Chondrocyte (in vitro differentiated cells): ENCODE measurements around the gene LRTM2. TPM values are rescaled to one million over a fixed set of nuclear protein-coding genes. Genes with fewer than 3 reads are reported as not detected.
A peak's percentile ranks its signal among the peaks of the same experiment; 100 is the strongest.

Experiments used
- DNase-seq: peaks from one replicate; pipeline ENCODE4 v3.0.0; 2021; ENCODE audit warnings: mixed read lengths, low spot score
- H3K27ac Mint-ChIP-seq: one replicate; pipeline ENCODE4 v1.8.0; 2021; ENCODE audit warnings: mild to moderate bottlenecking, moderate library complexity, mixed read lengths; ENCODE audit not compliant: unreplicated experiment
- H3K27me3 Mint-ChIP-seq: 2 replicates; pipeline ENCODE4 v1.8.0; 2021; ENCODE audit warnings: low read depth, mixed read lengths
- H3K36me3 Mint-ChIP-seq: 2 replicates; pipeline ENCODE4 v1.8.0; 2021; ENCODE audit warnings: low read depth, mixed read lengths
- H3K4me1 Mint-ChIP-seq: 2 replicates; pipeline ENCODE4 v1.8.0; 2021; ENCODE audit warnings: low read depth, mild to moderate bottlenecking, mixed read lengths
- H3K4me3 Mint-ChIP-seq: one replicate; pipeline ENCODE4 v1.8.0; 2021; ENCODE audit warnings: mild to moderate bottlenecking, moderate library complexity, mixed read lengths; ENCODE audit not compliant: unreplicated experiment
- H3K9me3 Mint-ChIP-seq: 2 replicates; pipeline ENCODE4 v1.8.0; 2021; ENCODE audit warnings: low read depth, mixed read lengths
- total RNA-seq: library from RNA; stranded (reverse); gene quantifications from 3 replicates; pipeline ENCODE4 v1.2.1, GENCODE V29; 2021
- TF ChIP-seq, protein P1 (sequence below): fragments of 200-600 bp; sonication (generic); IDR thresholded peaks from 2 replicates; pipeline ENCODE4 v1.5.0; 2021; ENCODE audit warnings: antibody characterized with exemption, mild to moderate bottlenecking, moderate library complexity

Gene LRTM2
- total RNA-seq, 1 donor from 2014 or later = not detected

DNA sequence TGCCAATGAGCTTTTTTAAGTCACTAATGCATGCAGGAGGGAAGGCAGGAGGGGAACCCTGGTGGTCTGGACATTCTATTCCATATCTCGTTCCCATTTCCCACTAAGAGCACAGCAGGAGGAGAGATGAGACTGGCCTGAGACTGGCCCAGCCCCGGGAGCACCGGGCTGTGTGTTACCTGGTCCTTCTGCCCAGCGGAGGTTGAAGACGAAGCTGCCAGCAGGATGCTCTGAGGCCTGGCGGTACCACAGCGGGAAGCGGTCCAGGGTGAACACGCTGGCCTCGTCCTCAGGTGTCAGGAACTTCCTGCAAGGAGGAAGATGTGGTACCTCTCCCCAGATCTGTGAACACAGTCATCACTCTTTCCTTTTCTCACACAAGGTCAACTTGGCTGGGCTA lies 23.9 kb downstream of the LRTM2 start:
- peaks cover 8% of the 10 kb centered on the region for H3K27me3 Mint-ChIP-seq
- no peaks in the 10 kb centered on the region for H3K36me3 Mint-ChIP-seq
- TF ChIP-seq, protein P1, sequence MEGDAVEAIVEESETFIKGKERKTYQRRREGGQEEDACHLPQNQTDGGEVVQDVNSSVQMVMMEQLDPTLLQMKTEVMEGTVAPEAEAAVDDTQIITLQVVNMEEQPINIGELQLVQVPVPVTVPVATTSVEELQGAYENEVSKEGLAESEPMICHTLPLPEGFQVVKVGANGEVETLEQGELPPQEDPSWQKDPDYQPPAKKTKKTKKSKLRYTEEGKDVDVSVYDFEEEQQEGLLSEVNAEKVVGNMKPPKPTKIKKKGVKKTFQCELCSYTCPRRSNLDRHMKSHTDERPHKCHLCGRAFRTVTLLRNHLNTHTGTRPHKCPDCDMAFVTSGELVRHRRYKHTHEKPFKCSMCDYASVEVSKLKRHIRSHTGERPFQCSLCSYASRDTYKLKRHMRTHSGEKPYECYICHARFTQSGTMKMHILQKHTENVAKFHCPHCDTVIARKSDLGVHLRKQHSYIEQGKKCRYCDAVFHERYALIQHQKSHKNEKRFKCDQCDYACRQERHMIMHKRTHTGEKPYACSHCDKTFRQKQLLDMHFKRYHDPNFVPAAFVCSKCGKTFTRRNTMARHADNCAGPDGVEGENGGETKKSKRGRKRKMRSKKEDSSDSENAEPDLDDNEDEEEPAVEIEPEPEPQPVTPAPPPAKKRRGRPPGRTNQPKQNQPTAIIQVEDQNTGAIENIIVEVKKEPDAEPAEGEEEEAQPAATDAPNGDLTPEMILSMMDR = no peak
- H3K4me1 Mint-ChIP-seq = peaks cover 18% of the 10 kb centered on the region
- no peak overlapping the region for H3K27ac Mint-ChIP-seq
- DNase-seq = peak; percentile 75
- no peaks in the 10 kb centered on the region for H3K9me3 Mint-ChIP-seq
- H3K4me3 Mint-ChIP-seq = no peak overlapping the region

DNA sequence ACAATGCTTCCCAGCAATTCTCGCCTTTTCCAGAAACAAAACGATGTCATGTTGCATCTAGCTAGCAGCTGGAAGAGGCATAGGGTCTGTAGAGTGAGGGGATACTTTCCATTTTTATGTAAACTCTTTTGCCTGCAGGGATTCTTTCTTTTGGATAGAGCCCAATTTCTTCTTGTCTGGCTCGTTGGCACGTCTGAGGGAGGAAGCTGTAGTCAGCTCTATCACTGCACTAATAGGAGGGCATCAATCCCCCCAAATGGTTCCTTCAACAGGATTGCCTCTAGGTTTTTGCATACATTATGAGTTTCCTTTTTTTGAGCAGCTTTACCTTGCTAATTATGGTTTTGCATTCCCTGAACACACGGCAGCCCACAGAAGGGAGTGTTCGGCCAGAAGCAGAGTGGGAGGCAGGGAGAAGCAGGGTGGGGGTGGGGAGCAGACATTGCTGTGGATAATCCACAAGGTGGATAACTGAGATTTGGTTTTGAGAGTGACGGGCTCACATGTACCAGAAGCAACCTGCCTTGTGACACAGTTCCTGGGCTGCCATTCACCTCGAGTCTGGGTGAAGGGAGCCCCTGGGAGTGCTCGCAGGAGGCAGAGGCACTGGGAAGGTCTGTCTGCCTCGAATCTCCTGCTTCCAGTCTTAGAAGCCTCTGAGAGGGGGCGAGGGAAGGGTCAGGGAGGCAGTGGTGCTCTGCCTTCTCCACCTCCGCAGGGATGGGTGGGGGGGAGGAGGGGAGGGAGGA lies 24.5 kb downstream of the LRTM2 start:
- H3K4me3 Mint-ChIP-seq = no peak overlapping the region
- no peak overlapping the region for H3K27ac Mint-ChIP-seq
- DNase-seq = peak; percentile 18
- no peaks in the 10 kb centered on the region for H3K9me3 Mint-ChIP-seq
- H3K27me3 Mint-ChIP-seq = peaks cover 8% of the 10 kb centered on the region
- no peaks in the 10 kb centered on the region for H3K36me3 Mint-ChIP-seq
- TF ChIP-seq, protein P1 = no peak
- H3K4me1 Mint-ChIP-seq = peaks cover 18% of the 10 kb centered on the region

DNA sequence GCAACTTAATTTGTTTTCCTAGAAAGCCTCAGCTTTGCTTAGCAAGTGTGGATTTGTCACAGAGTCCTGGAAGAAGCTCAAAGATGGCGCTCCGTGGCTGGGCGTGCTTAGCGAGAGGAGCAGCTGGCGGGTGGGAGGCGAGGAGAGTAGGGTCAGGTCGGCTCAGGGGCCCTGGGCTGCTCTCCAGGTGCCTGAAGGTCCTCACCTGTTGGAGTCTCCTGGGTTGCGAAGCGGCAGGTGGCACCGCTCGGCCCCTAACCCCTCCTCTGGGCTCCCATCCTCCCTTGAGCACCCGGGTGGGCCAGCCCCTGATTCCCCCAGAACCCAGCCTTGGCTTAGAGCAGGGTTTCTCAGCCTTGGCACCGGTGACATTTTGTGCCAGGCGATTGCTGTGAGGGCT lies 25.1 kb downstream of the LRTM2 start:
- TF ChIP-seq, protein P1 = no peak
- Mint-ChIP-seq H3K27ac (no peak overlapping the region), H3K4me1 (peaks cover 18% of the 10 kb centered on the region), H3K9me3 (no peaks in the 10 kb centered on the region), H3K27me3 (peaks cover 8% of the 10 kb centered on the region), H3K36me3 (no peaks in the 10 kb centered on the region), H3K4me3 (no peak overlapping the region)
- DNase-seq = peak; percentile 88

DNA sequence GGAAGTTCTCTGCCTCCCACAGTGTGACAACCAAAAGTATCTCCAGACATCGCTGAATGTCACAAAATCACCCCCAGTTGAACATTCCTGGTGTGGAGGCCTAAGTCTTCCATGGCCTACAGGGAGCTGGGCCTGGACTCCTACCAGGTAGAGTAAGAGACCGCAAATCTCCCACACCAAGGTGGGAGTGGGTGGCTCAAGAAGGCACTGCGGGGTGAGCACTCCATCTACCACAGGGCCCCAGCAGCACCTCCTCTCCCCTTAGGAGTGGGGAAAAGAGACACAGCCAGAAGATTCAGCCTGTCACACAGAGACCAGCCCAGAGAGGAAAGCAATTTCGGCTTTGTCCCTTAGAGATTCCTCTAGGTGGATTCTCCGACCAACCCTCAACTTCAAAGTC lies 25.5 kb downstream of the LRTM2 start:
- TF ChIP-seq, protein P1 = no peak
- H3K4me1 Mint-ChIP-seq = peaks cover 20% of the 10 kb centered on the region
- H3K27me3 Mint-ChIP-seq = peaks cover 5% of the 10 kb centered on the region
- H3K36me3 Mint-ChIP-seq = no peaks in the 10 kb centered on the region
- H3K4me3 Mint-ChIP-seq = no peak overlapping the region
- no peaks in the 10 kb centered on the region for H3K9me3 Mint-ChIP-seq
- no peak overlapping the region for H3K27ac Mint-ChIP-seq
- peak; percentile 49 for DNase-seq

DNA sequence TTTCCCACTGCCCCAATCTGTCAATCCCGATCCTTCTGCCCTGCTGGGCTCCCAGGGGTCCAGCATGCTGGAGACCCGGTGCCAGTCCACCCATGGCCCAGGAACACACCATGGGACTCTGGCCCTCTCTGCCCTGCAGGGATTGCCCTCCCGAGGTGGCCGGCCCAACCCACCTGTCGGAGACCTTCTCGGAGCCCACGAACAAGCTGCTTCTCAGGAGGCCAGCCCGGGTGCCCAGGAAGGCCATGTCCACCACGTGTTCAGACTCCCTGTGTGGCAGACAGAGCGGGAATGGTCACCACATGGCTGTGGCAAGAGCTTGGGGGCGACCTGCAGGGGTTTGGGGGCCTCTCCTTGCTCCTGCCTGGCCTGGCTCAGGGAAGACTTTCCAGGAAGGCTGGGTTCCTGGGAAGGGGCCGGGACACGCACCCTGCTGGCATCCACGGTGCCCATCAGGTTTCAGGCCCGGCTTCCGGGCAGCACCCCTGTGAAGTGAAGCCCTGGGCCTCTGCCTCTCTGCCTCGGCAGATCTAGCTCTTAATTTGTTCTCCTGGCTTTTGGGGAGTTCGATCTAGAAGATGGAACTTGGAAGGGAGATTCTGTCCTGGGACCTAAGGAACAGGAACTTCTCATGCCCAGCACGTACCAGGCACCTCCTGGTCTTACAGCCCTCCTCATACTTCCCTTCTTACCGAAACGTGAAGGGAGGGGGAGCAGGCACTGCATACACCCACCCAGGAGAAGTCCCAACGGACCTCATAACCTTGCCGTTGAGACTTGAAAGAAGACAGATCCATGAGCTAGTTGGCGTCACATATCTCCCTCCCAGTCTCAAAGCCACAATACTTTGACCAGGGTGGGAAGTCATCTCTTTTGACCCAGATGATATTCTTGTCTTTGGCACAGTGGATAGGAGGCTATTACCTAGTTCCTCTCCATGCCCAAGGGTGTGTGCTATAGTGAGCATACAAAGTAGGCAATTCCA lies 26.3 kb downstream of the LRTM2 start:
- Mint-ChIP-seq H3K27me3 (no peaks in the 10 kb centered on the region), H3K4me3 (no peak overlapping the region), H3K36me3 (no peaks in the 10 kb centered on the region), H3K27ac (no peak overlapping the region), H3K4me1 (peaks cover 29% of the 10 kb centered on the region), H3K9me3 (no peaks in the 10 kb centered on the region)
- TF ChIP-seq, protein P1 = no peak
- peak; percentile 89 for DNase-seq
